Keratinocyte (primary cell): Measurements from ENCODE around the gene CWF19L2.

ENCODE experiments used
- CTCF ChIP-seq, 3 experiments: IDR thresholded peaks in 1 of 3; conservative IDR thresholded peaks in 1 of 3; optimal IDR thresholded peaks in 1 of 3; 2 replicates in 2 of 3; 3 replicates in 1 of 3; pipeline versions ENCODE3 to v1.5.1; 2011; ENCODE audit warnings: low read length in 3 of 3, mild to moderate bottlenecking in 3 of 3, moderate library complexity in 2 of 3, control low read depth in 1 of 3, inconsistent platforms in 1 of 3; ENCODE audit not compliant: insufficient read depth in 2 of 3; ENCODE audit errors: extremely low read depth in 1 of 3
- EZH2 ChIP-seq: IDR thresholded peaks from one replicate; pipeline ENCODE4 v1.6.1; 2012; ENCODE audit warnings: inconsistent platforms, mild to moderate bottlenecking, low read length, moderate library complexity

- TF ChIP-seq CTCF (optimal IDR thresholded peaks at IDR 0.05 in 1 of 3, IDR thresholded peaks at IDR 0.05 in 1 of 3, conservative IDR thresholded peaks at IDR 0.05 in 1 of 3; ENCODE audit: extremely low read depth in 1 of 3, insufficient read depth in 2 of 3, low read length in 3 of 3) (no peak), EZH2 (no peak)
Measured at GRCh38 chr11:107505647-107506225, 48.1 kb upstream of the CWF19L2 start.
